ENCODE results near the gene YAE1.

Gene YAE1

GRCh38 chr7:39583539-39583938 is 17.3 kb downstream of the YAE1 start:
- Histone ChIP-seq H3K4me1 (ENCODE audit: insufficient read depth, low read length) (peaks cover 16% of the 10 kb centered on the region), H3K4me3 (ENCODE audit: low read length) (no peak overlapping the region), H3K36me3 (ENCODE audit: insufficient read depth, low read length) (no peaks in the 10 kb centered on the region), H3K9ac (ENCODE audit: low read depth, low read length) (no peak overlapping the region), H3K27ac (ENCODE audit: low read depth, low read length) (no peak overlapping the region), H3K27me3 (ENCODE audit: insufficient read depth, low read length) (no peaks in the 10 kb centered on the region), H3K9me3 (ENCODE audit: insufficient read depth, low read depth, low read length) (no peaks in the 10 kb centered on the region)
- 43% methylated on average over 2 of the region's 2 CpGs for WGBS

- Histone ChIP-seq H3K27me3 (ENCODE audit: insufficient read depth, low read length) (no peaks in the 10 kb centered on the region), H3K4me1 (ENCODE audit: insufficient read depth, low read length) (peaks cover 30% of the 10 kb centered on the region), H3K9ac (ENCODE audit: low read depth, low read length) (no peak overlapping the region), H3K27ac (ENCODE audit: low read depth, low read length) (no peak overlapping the region), H3K9me3 (ENCODE audit: insufficient read depth, low read depth, low read length) (no peaks in the 10 kb centered on the region), H3K36me3 (ENCODE audit: insufficient read depth, low read length) (no peaks in the 10 kb centered on the region), H3K4me3 (ENCODE audit: low read length) (no peak overlapping the region)
These were observed 21.2 kb downstream of the YAE1 start for GRCh38 chr7:39587393-39587792.

- no peaks in the 10 kb centered on the region for H3K9me3 ChIP-seq (ENCODE audit: insufficient read depth, low read depth, low read length)
- H3K9ac ChIP-seq (ENCODE audit: low read depth, low read length), result no peak overlapping the region
- H3K4me1 ChIP-seq (ENCODE audit: insufficient read depth, low read length), result peaks cover 25% of the 10 kb centered on the region
- no peak overlapping the region for H3K4me3 ChIP-seq (ENCODE audit: low read length)
- WGBS, result 90% methylated on average over 3 of the region's 5 CpGs
- no peak overlapping the region for H3K27ac ChIP-seq (ENCODE audit: low read depth, low read length)
- H3K27me3 ChIP-seq (ENCODE audit: insufficient read depth, low read length), result no peaks in the 10 kb centered on the region
- H3K36me3 ChIP-seq (ENCODE audit: insufficient read depth, low read length), result no peaks in the 10 kb centered on the region
These were observed 22.2 kb downstream of the YAE1 start for GRCh38 chr7:39588416-39588815.

GRCh38 chr7:39589323-39590111 is 23.3 kb downstream of the YAE1 start:
- H3K36me3 ChIP-seq (ENCODE audit: insufficient read depth, low read length), result no peaks in the 10 kb centered on the region
- peaks cover 14% of the 10 kb centered on the region for H3K4me1 ChIP-seq (ENCODE audit: insufficient read depth, low read length)
- peak overlapping the region; percentile 79 for H3K27ac ChIP-seq (ENCODE audit: low read depth, low read length)
- H3K9ac ChIP-seq (ENCODE audit: low read depth, low read length), result no peak overlapping the region
- H3K9me3 ChIP-seq (ENCODE audit: insufficient read depth, low read depth, low read length), result no peaks in the 10 kb centered on the region
- no peak overlapping the region; the same call in 1 of the 2 replicates for H3K4me3 ChIP-seq (ENCODE audit: low read length)
- H3K27me3 ChIP-seq (ENCODE audit: insufficient read depth, low read length), result no peaks in the 10 kb centered on the region
- WGBS, result 44% methylated on average over 6 of the region's 7 CpGs

- Histone ChIP-seq H3K4me1 (ENCODE audit: insufficient read depth, low read length) (peaks cover 14% of the 10 kb centered on the region), H3K4me3 (ENCODE audit: low read length) (no peak overlapping the region), H3K27ac (ENCODE audit: low read depth, low read length) (no peak overlapping the region), H3K9me3 (ENCODE audit: insufficient read depth, low read depth, low read length) (no peaks in the 10 kb centered on the region), H3K36me3 (ENCODE audit: insufficient read depth, low read length) (no peaks in the 10 kb centered on the region), H3K27me3 (ENCODE audit: insufficient read depth, low read length) (no peaks in the 10 kb centered on the region), H3K9ac (ENCODE audit: low read depth, low read length) (no peak overlapping the region)
- 72% methylated on average over 2 of the region's 2 CpGs for WGBS
These were observed 26.4 kb downstream of the YAE1 start for GRCh38 chr7:39592586-39592985.

GRCh38 chr7:39594988-39595620 is 28.9 kb downstream of the YAE1 start:
- Histone ChIP-seq H3K9me3 (ENCODE audit: insufficient read depth, low read depth, low read length) (no peaks in the 10 kb centered on the region), H3K9ac (ENCODE audit: low read depth, low read length) (no peak overlapping the region), H3K27ac (ENCODE audit: low read depth, low read length) (no peak overlapping the region), H3K4me3 (ENCODE audit: low read length) (no peak overlapping the region), H3K4me1 (ENCODE audit: insufficient read depth, low read length) (peaks cover 2% of the 10 kb centered on the region), H3K27me3 (ENCODE audit: insufficient read depth, low read length) (no peaks in the 10 kb centered on the region), H3K36me3 (ENCODE audit: insufficient read depth, low read length) (no peaks in the 10 kb centered on the region)
- WGBS, result 94% methylated on average over 4 of the region's 5 CpGs

GRCh38 chr7:39602351-39602750 is 36.1 kb downstream of the YAE1 start:
- Histone ChIP-seq H3K27me3 (ENCODE audit: insufficient read depth, low read length) (no peaks in the 10 kb centered on the region), H3K27ac (ENCODE audit: low read depth, low read length) (no peak overlapping the region), H3K9me3 (ENCODE audit: insufficient read depth, low read depth, low read length) (no peaks in the 10 kb centered on the region), H3K9ac (ENCODE audit: low read depth, low read length) (no peak overlapping the region), H3K4me1 (ENCODE audit: insufficient read depth, low read length) (no peaks in the 10 kb centered on the region), H3K4me3 (ENCODE audit: low read length) (no peak overlapping the region), H3K36me3 (ENCODE audit: insufficient read depth, low read length) (no peaks in the 10 kb centered on the region)
- WGBS, result 95% methylated on average over 1 of the region's 2 CpGs

- Histone ChIP-seq H3K9me3 (ENCODE audit: insufficient read depth, low read depth, low read length) (no peaks in the 10 kb centered on the region), H3K27ac (ENCODE audit: low read depth, low read length) (no peak overlapping the region), H3K27me3 (ENCODE audit: insufficient read depth, low read length) (no peaks in the 10 kb centered on the region), H3K4me3 (ENCODE audit: low read length) (no peak overlapping the region), H3K9ac (ENCODE audit: low read depth, low read length) (no peak overlapping the region), H3K36me3 (ENCODE audit: insufficient read depth, low read length) (no peaks in the 10 kb centered on the region), H3K4me1 (ENCODE audit: insufficient read depth, low read length) (peaks cover 4% of the 10 kb centered on the region; the same call in 1 of the 2 replicates)
These were observed 37.7 kb downstream of the YAE1 start for GRCh38 chr7:39603924-39604323.

- Histone ChIP-seq H3K36me3 (ENCODE audit: insufficient read depth, low read length) (no peaks in the 10 kb centered on the region), H3K4me3 (ENCODE audit: low read length) (no peak overlapping the region), H3K9ac (ENCODE audit: low read depth, low read length) (no peak overlapping the region), H3K27ac (ENCODE audit: low read depth, low read length) (no peak overlapping the region), H3K27me3 (ENCODE audit: insufficient read depth, low read length) (peaks cover 9% of the 10 kb centered on the region), H3K4me1 (ENCODE audit: insufficient read depth, low read length) (peaks cover 4% of the 10 kb centered on the region; the same call in 1 of the 2 replicates), H3K9me3 (ENCODE audit: insufficient read depth, low read depth, low read length) (no peaks in the 10 kb centered on the region)
- 95% methylated on average over 1 of the region's 1 CpG for WGBS
These were observed 38.9 kb downstream of the YAE1 start for GRCh38 chr7:39605087-39605486.

GRCh38 chr7:39606352-39606751 is 40.1 kb downstream of the YAE1 start:
- Histone ChIP-seq H3K4me3 (ENCODE audit: low read length) (no peak overlapping the region), H3K27me3 (ENCODE audit: insufficient read depth, low read length) (peaks cover 13% of the 10 kb centered on the region), H3K4me1 (ENCODE audit: insufficient read depth, low read length) (peaks cover 4% of the 10 kb centered on the region; the same call in 1 of the 2 replicates), H3K36me3 (ENCODE audit: insufficient read depth, low read length) (no peaks in the 10 kb centered on the region), H3K27ac (ENCODE audit: low read depth, low read length) (no peak overlapping the region), H3K9ac (ENCODE audit: low read depth, low read length) (no peak overlapping the region), H3K9me3 (ENCODE audit: insufficient read depth, low read depth, low read length) (no peaks in the 10 kb centered on the region)
- WGBS, result 100% methylated on average over 1 of the region's 2 CpGs

GRCh38 chr7:39606941-39607340 is 40.7 kb downstream of the YAE1 start:
- H3K27me3 ChIP-seq (ENCODE audit: insufficient read depth, low read length), result peaks cover 13% of the 10 kb centered on the region
- H3K9me3 ChIP-seq (ENCODE audit: insufficient read depth, low read depth, low read length), result no peaks in the 10 kb centered on the region
- H3K27ac ChIP-seq (ENCODE audit: low read depth, low read length), result no peak overlapping the region
- peaks cover 4% of the 10 kb centered on the region; the same call in 1 of the 2 replicates for H3K4me1 ChIP-seq (ENCODE audit: insufficient read depth, low read length)
- 96% methylated on average over 1 of the region's 2 CpGs for WGBS
- H3K4me3 ChIP-seq (ENCODE audit: low read length), result no peak overlapping the region
- H3K36me3 ChIP-seq (ENCODE audit: insufficient read depth, low read length), result no peaks in the 10 kb centered on the region
- H3K9ac ChIP-seq (ENCODE audit: low read depth, low read length), result no peak overlapping the region
